Measurements from ENCODE around the gene SNX11. TPM values are rescaled to one million over a fixed set of nuclear protein-coding genes. Genes with fewer than 3 reads are reported as not detected.

The SNX11 gene
- total RNA-seq, 1 donor from 2014 or later: 14.0 TPM

DNA sequence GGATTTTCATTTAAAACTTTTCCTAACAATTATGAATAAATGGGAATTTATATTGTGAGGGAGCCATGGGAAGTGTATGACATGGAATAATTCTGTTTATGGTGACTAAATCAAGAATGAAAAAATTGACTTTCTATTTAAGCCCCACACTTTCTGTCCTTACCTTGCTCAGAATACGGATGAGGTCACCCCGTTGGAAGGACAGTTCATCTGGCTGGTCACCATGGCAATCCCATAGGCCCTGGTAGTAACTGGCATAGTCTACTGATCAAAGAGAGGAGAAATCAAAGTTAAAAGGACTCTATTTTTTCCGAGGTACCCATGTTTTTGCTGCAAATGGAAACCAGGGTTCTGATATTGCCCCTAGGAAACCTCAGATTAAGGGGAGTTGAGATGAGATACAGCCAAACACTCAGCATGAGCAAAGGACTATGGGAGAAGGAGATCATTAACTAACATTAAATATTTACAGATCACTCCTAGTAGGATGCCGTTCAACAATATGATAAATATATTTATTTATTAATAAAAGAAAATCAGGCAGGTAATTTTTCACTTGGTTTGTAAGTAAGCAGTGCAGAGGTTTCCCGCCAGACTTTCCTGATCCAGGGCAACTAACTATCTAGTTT lies 54.9 kb downstream of the SNX11 start:
- DNase-seq: no peak

DNA sequence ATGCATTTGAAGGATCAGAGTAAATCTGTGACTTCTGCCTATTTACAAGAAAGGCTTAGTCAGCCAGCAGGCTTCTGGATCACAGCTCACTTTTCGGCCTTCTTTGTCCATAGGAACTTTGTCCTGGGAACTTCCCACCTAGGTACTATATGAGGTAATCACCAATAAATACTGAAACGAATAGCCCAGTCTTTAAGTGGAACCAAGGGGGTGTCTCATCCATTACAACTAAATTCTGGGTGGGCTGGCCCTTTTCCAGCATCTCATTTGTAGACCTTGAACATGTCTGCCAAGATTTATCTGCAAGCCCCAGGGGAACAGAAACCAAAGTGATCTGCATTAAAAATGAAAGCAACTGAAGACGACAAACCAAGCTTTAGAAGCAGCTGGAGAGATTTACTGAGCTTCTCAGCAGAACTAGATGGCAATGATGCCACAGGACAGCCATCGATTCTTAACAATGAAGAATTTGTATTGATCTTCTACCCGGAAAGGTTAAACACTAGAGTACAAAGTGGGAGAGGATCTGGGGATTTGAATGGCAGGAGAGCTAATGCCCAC lies 55.5 kb downstream of the SNX11 start:
- DNase-seq: no peak

DNA sequence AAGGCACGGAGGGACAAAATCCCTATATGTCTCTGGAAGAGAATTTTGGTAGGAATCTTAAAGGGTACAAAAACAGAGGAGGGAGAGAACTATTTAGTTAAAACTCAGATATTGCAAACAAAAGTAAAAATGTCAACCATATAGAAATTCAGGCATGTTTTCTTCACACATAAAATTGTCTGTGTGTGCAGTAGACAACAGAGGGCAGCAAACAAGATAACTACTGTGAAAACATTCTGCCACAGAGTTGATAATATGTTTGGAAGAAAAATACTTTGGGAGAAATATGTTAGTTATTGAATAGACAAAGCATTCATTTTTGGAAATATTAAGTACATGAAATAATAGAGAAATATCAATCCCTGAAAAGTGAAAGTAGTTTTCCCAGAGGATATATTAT lies 56.2 kb downstream of the SNX11 start:
- DNase-seq: no peak

DNA sequence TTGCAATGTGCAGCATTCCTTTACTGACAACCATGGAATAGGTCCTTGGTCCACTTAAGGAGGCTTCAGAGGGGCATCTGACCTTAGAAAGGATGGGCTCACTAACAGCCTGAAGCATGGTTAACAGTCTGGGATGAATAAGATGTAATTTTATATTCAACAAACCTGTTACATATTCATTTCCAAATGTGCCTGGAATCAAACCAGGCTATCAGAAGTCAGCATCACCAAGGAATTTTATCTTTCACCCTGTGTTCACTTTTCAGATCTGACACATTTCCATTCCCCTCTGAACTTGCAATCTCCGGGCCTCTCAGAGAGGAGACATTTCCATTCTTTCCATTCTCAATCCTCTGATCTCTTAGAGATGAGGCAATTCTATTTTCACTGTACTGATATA lies 62.4 kb downstream of the SNX11 start:
- DNase-seq: no peak

Other genes starting within 250 kb of the SNX11 start
- gene SP2, start 211.5 kb upstream of the SNX11 start, total RNA-seq: 1.7 and 2.6 TPM in 2 replicates
- gene PNPO, start 166.2 kb upstream of the SNX11 start, total RNA-seq: 36.4 and 43.0 TPM in 2 replicates
- not detected in 2 replicates for gene PRR15L, start 149.9 kb upstream of the SNX11 start, total RNA-seq
- 48.0 and 76.6 TPM in 2 replicates for gene CDK5RAP3, start 136.7 kb upstream of the SNX11 start, total RNA-seq
- gene COPZ2, start 70.0 kb upstream of the SNX11 start, total RNA-seq: 3.8 and 6.5 TPM in 2 replicates
- gene NFE2L1, start 59.4 kb upstream of the SNX11 start, total RNA-seq: 95.1 and 209 TPM in 2 replicates
- gene CBX1, start 6.3 kb upstream of the SNX11 start, total RNA-seq: 65.7 and 81.3 TPM in 2 replicates

Data from dermis blood vessel endothelial cell (primary cell).